GM21717 (cell line): Measurements from ENCODE around the gene DGCR2.
"Not testable (repeated sequence)": the region's sequence is repeated elsewhere in the genome, so short reads cannot be mapped to it uniquely, and the experiment has no call there.

Experiments
- ATAC-seq: cut with Tn5 transposase; IDR thresholded peaks from one replicate; pipeline ENCODE4 v1.9.1; 2021; ENCODE audit warnings: mild to moderate bottlenecking, moderate library complexity; ENCODE audit not compliant: unreplicated experiment

The DGCR2 gene

DNA sequence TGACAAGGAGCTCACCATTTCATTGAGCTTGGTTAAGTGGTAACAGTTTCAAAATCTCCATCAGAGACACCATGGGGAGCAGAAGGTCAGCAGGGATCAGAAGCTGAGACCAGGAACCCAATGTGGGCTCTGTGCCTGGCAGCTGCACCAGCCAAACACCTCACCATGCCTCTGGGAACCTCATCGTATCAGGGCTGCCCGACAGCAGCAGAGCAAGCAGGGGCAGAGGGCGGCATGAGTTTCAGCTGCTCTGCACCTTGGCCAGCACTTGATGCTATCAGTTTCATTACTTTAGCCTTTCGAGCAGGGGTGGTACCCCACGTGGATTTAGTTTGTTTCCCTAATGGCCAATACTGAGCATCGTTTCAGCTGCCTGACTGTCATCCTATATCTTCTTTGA is 77.8 kb downstream of the DGCR2 start:
- no peak for ATAC-seq

DNA sequence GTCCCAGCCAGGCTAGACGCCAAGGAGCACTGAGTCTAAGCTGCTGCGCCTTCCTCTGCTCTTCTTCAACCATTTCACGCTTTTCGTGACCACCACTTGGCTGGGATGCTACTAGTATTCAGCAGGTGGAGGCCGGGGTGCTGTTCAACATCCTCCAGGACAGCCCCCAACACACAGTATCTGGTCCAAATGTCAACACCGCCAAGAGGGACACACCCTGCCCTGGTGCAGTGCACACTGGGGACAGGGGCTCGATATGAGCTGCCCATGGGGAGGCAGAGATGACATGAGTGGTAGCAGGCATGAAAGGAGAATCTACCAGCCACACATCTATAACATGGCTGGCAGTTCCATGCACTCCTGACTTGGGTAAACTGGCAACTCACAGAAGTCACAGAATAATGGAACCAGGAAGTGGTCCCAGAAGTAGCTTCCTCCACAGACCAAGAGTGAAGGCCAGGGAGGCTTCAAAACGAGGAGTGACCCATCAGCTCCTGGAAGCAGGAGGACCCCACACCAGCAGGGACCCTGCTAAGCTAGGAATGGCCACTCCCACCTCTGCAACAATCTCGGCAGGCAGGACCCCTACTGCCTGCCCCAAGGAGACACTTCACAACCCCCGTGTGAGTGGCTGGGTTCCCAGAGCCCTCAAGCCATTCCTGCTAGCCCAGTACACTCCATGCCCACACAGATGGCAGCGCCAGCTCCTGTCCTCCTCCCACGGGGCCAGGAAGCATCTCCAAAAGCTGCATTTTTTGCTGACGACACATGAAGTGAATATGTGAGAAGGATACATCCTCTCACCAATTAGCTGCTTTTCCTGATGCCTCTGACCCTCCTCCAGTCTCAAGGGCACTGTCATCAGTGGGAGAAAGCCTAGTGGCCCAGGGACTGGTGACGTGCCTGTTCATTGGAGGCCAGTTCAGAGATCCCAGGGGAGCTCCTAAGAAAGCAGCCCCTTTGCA is 78.8 kb downstream of the DGCR2 start:
- no peak for ATAC-seq

DNA sequence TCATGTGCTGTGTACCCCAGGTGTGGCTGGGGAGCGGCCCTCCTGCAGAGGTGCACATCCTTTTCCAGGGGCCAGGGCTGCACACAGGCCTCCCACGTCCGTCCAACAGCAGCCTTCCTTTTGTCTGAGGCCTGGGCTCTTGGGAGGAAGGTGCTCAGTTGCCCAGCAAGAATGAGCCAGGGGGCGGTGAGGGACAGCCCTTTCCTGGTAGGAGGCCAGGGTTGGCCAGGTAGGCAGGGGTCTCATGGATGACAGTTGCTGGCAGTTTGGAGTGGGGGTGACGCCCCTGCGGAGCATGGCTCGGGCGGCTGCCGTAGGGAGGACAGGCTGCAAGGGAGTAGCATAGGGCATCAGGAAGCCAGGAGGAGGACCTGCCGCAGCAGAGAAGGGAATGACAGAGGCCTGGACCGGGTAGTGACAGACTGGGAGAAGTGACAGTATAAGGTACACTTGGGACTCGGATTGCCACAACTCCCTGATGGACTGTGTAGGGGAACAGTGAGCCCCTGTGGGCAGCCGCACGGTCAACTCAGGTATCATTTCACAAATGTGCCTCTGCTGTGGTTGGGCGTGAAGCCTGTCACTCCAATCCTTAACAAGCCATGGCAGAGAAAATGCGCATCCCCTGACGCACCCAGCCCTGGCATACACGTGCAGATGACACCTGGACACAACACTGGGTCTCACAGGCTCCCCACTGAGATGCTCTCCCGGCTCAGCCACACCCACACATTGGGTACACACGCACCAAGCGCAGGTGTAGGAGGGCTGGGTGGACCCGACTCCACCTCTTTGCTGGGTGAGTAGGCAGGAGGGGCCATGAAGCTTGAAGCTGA is 79.7 kb downstream of the DGCR2 start:
- ATAC-seq, result no peak

DNA sequence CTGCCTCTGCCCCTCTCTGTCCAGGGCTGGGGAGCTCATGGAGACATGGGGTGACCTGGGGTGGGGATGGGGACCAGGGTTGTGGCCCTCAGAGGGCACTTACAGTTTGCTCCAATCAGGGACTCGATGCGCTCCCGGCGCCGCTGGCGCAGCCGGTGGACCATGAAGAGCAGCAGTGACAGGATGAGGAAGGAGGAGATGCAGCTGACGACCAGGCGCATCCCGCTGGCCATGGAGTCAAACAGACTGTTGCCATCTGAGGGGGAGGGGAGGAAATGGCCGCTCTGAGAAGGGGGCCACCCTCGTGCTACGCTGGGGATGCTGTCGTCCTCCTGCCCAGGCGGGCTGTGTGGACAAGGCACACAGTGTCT is 80.5 kb downstream of the DGCR2 start:
- ATAC-seq, result no peak

DNA sequence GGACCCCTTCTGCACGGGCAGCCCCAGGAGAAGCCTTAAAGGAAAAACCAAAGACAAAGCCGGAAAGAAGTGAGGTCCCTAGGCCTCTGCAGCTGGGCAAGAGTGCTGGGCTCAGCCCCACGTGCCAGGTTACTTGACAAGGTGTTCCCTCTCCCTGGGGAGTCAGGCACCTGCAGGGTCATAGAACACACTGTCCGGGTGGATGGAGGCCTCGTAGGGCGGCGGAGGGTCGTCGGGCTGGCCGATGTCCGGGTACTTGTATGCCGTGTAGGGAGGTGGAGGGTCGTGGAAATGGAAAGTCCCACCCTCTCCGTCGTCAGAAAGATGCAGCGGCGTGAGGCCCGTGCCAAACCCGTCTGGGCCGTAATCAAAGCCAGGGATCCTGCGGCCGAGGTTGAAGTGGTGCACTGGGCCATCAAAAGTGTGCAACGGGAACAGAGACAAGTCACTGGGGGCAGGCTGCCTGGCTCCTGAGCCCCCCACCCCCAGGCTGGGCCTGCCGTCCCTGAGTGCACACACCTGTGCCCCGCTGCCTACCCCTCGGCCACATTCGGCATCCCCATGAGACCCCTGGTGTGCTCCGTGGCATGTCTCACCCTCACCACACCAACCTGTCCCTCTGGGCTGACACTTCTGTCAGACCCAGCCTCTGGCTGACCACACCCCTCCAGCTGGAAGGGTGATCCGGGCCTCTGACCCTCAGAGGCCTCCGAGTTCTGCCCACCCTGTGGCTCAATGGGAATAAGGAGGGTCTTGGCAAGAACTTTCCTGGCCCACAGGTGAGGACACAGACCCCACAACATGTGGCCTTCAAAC is 81.1 kb downstream of the DGCR2 start:
- ATAC-seq, result no peak

DNA sequence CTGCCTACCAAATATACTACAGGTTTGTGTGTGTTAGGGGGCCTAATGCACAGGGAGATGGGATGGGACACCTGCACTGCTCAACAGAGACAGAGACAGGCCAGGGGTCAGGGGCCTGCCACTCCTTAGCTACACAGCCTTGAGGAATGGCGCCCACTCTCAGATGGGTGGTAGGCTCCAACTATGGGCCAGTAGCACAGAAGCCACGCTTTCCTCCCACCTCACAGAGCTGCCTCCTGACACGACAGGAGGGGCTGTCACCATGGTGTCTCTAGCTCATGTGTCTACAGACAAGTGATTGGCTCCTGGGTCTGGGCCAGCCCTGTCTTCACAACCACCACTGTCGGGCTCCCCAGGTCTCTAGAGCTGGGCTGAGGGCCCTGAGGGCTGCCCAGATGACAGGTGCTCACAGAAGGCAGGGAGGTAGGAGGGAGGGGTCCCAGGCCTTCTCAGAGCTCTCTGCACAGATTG is 81.8 kb downstream of the DGCR2 start:
- ATAC-seq, result no peak

DNA sequence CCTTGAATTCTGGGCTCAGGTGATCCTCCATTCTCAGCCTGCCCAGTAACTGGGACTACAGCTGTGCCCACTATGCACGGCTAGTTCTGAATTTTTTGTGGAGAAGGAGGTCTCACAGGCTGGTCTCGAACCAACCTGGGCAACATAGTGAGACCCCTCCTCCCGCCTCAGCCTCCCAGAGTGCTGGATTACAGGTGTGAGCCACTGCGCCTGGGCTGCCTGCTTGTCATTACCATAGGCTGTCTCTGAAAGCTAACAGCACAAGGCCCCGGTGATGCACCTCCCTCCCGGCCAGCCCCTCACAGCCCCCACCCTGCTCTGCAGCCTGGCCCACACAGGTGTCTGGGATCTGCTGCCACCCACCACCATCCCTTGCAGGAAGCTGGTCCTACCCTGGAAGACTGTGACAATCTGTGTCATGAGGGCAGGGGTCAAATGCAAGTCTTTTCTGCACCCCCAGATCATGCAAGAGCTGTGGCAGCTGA is 82.4 kb downstream of the DGCR2 start:
- no peak for ATAC-seq

DNA sequence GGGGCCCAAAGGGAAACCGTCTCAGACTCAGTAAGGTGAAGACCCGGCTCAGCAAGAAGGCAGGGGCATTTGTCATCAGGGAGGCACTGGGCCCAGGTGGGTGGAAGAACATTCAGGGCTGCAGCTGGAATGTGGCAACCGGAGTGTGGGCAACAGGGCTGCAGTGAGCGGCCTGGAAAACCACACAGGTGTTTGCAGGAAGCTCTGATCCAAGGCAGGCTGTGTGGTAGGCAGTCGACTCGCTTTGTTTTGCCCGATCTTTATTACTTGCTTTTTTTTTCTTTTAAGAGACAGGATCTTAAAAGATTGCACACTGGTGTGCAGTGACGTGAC is 82.8 kb downstream of the DGCR2 start:
- ATAC-seq, result no peak

DNA sequence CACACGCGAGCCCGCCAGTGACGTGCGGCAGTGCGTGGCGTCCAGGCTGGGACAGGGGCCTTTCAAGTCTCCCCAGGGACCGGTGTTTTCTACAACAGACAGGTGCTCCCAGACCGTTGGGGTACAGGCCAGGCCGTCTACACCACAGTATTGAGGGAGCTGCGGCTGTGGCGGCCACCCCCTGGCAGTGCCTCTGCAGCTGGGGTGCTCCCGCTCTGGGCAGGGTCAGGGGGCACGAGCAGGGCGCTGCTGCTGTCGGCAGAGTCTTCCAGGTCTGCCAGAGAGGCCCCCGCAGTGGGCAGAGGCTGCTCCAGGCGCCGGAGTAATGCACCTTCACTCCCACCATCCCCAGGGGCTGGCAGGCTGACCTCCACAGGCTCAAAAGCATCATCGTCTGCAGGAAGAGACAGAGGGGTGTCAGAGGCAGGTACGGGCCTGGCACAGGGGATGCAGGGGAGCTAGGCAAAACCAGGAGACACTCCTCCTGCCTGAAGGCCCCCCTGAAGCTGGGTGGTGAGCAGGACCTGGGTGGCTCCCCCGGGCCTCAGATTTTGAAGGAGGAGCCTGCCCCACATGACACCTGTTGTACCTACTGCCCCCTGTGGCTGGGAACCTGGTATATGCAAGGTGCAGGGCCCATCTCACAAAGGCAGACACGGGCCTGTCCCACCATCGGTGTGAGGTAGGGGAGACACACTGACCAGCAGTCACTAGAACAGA is 83.3 kb downstream of the DGCR2 start:
- ATAC-seq, result no peak

DNA sequence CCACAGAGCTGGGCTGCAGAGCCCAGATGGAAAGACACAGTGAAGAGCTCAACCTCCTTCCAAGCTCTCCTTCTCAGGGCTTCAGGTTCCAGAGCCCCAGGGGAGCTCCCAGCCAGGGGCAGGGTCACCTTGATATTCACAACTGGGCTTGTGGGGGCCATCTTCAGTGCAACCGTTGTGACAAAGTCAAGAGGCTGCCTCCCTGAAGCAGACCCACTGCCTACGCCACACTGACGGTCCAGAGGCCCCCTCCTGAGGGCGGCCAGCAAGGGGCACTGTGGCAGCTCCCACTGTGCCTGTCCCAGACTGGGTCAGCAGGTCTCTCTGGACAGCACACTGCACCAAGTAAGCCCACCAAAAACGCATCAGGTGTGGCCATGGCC is 84.1 kb downstream of the DGCR2 start:
- no peak for ATAC-seq

DNA sequence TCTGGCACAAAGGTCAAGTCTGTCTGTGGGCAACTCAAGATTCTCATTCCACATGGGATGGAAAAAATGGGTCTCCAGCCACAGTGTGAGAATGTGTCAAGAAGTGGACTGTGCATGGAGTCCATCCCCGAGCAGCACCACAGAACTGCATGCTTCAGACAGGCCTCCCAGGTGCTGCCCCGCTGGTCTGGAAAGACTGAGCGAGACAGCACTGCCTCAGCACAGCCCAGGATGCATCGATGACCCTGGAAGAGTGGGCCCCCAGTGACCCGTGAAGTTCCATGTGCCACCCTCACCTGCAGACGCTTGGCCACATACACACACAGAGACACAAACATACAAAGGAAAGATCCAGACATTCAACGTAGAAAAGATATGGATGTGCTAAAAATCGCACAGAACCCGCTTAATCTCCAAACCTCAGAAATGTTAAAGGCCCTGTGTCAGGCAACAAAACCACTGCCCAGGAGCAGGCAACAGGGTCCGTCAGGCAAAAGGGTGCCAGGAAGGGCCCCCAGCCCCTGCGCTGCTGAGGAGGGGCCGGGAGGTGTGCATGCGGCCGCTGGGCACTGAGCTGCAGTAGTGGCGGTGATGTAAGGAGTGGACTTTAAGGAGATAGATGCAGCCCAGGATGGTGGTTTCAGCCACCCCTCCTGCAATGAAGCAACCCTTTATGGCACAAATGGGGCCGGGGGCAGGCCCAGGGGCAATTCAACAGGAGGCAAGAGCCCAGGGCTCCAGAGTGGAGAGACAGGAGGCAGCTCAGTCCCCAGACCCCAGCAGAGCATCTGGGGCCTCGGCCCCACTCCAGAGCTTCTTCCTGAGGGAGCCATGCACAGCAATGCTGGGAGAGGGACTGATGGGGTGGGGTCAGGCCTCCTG is 84.7 kb downstream of the DGCR2 start:
- no peak for ATAC-seq

DNA sequence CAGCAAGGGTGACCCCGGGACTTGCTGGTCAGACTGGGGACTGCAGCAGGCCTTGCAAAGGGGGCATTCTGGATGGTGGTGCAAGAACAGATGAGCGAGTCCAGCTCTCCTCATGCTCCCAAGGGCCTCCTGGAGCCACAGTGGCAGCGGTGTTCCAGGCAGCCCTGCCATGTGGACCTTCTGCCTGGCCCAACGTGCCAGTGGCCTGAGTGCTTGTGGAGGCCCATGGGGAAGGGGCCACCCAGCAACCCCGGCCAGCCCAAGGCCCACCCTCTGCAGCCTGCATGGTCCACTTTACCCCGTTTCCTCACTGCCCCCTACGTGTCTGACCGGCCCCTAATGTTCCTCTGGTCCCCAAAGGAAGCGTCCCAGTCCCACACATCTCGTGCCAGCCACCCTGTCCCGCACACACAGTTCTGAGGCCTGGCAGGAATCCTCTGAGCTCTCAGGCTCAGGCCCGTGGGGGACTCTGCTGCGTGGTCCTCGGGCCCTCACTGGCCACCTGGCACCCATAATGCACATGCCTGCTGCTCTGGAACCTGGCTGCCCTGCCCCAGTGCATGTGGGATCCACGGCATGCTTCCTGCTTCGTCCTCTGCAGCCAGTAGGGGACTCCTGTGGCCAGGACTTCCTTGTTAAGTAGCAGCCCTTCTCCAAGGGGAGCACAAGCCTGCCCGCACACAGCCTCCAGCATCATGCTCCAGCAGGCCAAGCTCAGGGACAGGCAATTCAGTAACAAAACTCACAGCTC is 85.5 kb downstream of the DGCR2 start:
- ATAC-seq, result no peak

DNA sequence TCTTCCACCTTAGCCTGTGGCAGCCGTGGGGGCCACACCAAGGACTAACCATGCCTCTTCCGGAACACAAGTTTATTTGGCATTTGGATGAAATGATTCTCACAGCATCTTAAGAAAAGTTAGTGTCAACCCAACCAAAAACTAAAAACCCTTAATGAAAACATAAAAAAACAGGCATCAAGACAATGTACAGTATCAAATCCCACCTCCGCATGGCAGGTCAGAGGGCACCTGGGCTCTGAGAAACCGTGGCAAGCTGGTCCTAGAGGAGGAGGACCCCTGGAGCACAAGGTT is 86.0 kb downstream of the DGCR2 start:
- no peak for ATAC-seq

DNA sequence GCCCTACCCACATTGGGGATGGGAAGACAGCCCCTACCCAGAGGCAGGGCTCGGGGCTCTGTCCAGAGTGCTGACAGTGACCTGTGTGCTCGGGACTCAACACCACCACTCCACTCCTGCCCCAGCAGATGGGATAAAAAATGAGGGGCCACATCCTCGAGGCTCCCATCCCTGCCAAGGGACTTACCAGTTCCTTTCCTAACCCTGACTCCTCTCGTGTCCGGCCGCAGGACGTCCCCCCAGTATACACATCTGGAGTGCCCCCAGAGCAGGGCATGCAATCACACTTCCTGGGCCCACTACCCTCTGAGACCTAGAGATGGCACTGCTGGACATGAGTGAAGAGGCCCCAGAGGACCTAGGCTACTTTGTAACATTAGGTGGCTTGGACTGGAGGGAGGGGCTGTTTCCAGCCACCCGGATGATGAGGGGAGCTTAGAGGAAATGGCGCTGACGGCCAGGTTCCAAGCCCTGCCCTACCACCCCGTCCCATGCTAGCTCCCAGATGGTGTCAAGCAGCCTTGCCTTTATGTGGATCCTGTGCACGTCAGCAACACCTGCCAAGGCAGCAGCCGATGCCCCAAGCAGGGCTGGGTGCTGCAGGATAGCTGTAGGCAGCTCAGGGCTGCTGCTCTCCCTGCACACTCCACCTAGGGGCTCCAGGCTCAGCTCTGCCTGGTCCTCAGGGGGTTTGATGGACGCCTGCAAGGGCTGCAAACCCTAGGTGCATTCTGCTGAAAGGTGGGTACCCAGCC is 86.6 kb downstream of the DGCR2 start:
- ATAC-seq, result no peak

DNA sequence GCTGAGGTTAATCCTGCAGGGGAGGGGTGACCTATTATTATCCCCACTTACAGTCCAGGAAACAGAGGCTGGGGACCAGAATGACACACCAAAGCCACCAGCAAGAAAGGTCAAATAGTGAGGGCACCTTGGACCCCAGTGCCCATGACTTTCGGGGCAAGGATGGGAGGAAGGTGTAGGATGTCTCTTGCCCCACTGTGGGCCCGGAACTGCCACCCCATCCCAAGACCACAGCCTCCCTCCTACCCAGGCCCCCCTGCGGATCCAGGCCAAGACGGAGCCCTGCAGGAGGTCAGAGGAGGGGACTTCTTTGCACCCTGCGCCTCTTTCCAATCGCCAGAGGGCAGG is 87.1 kb downstream of the DGCR2 start:
- ATAC-seq, result not testable (repeated sequence)

DNA sequence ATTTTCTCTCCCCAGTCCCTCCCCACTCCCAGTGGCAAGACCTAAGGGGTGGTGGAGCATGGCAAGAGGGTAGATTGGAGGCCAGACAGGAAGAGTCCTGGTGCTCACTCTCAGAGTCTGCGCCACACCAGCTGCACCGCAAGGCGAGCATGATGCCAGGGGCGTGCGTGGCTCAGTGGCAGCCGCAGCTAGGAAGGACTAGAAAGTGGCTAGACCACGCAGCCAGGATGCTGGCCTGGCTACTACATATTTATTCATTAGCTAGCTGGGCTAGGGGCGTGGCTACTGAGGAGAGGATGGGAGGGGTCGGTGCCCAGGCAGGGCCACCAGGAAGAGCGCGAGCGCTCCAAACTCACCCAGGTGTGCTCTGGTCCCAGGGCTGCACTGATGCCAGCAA is 87.5 kb downstream of the DGCR2 start:
- not testable (repeated sequence) for ATAC-seq

DNA sequence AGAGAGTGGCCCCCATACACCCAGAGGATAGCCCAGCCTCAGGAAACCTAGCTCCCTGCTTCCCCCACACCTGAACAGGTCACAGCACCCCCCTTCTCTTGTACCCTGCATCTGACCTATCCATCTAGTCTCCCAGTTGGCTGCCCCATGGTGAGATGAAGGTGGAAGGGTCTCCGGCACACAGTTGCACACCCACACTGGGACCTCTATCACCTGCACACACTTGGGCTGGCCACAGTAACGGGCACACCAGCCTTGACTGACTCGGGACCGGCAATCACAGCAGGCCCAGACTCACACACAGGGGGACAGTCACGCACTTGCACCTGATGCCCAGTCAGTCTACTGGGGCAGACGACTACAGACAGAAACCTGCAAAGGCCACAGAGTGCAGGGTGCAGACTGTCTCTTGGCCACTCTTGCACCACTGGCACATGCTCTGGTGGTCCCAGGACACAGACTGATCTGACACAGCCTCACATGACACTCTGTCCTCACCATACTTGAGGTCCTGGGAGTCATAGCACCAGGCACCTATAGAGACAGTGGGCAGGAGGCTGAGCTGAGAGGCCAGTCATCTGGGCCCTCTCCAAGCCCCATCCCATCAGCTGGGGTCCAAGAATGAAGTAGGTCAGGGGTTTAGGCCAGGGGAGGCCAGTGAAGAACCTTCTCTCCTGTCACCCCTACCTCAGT is 88.0 kb downstream of the DGCR2 start:
- not testable (repeated sequence) for ATAC-seq

DNA sequence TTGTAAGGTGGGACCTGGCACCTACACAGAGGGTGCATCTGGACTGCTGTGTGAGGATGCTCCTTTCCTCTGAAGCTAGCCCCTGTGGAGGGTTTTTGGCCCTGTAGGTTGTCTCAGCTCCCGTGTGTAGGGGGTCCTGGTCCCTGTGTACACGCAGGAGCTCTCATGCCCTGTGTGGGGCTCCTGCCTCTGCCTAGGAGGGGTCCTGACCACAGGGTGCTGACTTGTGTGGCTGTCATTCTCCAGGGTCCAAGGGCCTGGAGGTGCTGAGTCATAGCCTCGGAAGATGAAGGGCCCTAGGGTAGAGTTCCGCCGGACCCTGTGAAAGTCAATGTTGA is 88.7 kb downstream of the DGCR2 start:
- not testable (repeated sequence) for ATAC-seq
